ENCODE results near the gene IFI35. TPM values are rescaled to one million over a fixed set of nuclear protein-coding genes. Genes with fewer than 3 reads are reported as not detected.

Gene IFI35
- polyA plus RNA-seq, 1 of the 3 experiments (the other 2 are of a cell fraction): 17.6 TPM

- no peaks in the 10 kb centered on the region for H3K9me2 ChIP-seq
- H3K36me3 ChIP-seq (replicated peaks in 1 of 2; ENCODE audit: control insufficient read depth in 1 of 2, insufficient read depth in 2 of 2, low read length in 1 of 2): peaks cover 4 to 13% of the 10 kb centered on the region in 2 experiments
- peak overlapping the region; percentile 90 for H2AFZ ChIP-seq (ENCODE audit: low read depth)
- H3K79me2 ChIP-seq (ENCODE audit: insufficient read depth): peaks cover 56% of the 10 kb centered on the region
- H3K4me1 ChIP-seq (ENCODE audit: control insufficient read depth in 1 of 2, insufficient read depth in 2 of 2, low read depth in 1 of 2, low read length in 1 of 2): peaks cover 10 to 12% of the 10 kb centered on the region in 2 experiments; a peak in 2 of 4 replicates
- no peak for TF ChIP-seq CHD2 (IDR thresholded peaks at IDR 0.05; ENCODE audit: low read length, partially characterized antibody)
- 0 out of 2 replicates have a peak, but pooled peaks have one; percentile 13 for TF ChIP-seq RAD21 (IDR thresholded peaks at IDR 0.05; ENCODE audit: low read length)
- 0 out of 2 replicates have a peak, but pooled peaks have one; percentile 16 for TF ChIP-seq MAX (IDR thresholded peaks at IDR 0.05; ENCODE audit: low read depth)
- 0 out of 2 replicates have a peak, but pooled peaks have one; percentile 19 for TF ChIP-seq NRF1 (IDR thresholded peaks at IDR 0.05; ENCODE audit: low read depth, low read length)
- DNase-seq: peak; percentile 65
- H3K27me3 ChIP-seq (ENCODE audit: insufficient read depth): no peaks in the 10 kb centered on the region
- H3K4me3 ChIP-seq (ENCODE audit: low read depth in 2 of 2, low read length in 1 of 2): peak overlapping the region; percentile 71 to 97
- no peaks in the 10 kb centered on the region for H3K9me3 ChIP-seq
- peaks cover 8% of the 10 kb centered on the region for H3F3A ChIP-seq (replicated peaks; ENCODE audit: insufficient read depth)
- 2% methylated on average over 28 of the region's 67 CpGs for WGBS (ENCODE audit: low lambda C conversion rate)
- peaks cover 5% of the 10 kb centered on the region; the same call in 1 of the 2 replicates for H4K20me1 ChIP-seq (ENCODE audit: insufficient read depth)
- H3K27ac ChIP-seq (ENCODE audit: low read depth in 2 of 2, low read length in 1 of 2): peak overlapping the region; percentile 69 to 87
- ChIA-PET POLR2A (interaction anchor here (1.8 kb wide), 1 partner anchor 17 kb away, joined by 11 read pairs; the partner anchor contains the start of gene RPL27), CTCF (no interaction called here)
- H3K4me2 ChIP-seq: peak overlapping the region; percentile 81
- H3K9ac ChIP-seq: peak overlapping the region; percentile 81
Observed at GRCh38 chr17:42980766-42981397, 25.7 kb upstream of the IFI35 start.

- H3K9me2 ChIP-seq: no peaks in the 10 kb centered on the region
- no peak overlapping the region for H3K9ac ChIP-seq
- H3K9me3 ChIP-seq: no peaks in the 10 kb centered on the region
- H3K36me3 ChIP-seq (replicated peaks in 1 of 2; ENCODE audit: control insufficient read depth in 1 of 2, insufficient read depth in 2 of 2, low read length in 1 of 2): peaks cover 11 to 23% of the 10 kb centered on the region in 2 experiments
- POLR2A ChIA-PET: interaction anchor here (1.5 kb wide), 1 partner anchor 16 kb away, joined by 4 read pairs; the partner anchor contains the start of gene RPL27
- peaks cover 5% of the 10 kb centered on the region; the same call in 1 of the 2 replicates for H4K20me1 ChIP-seq (ENCODE audit: insufficient read depth)
- no peak overlapping the region; a peak in 1 of 4 replicates for H3K4me3 ChIP-seq (ENCODE audit: low read depth in 2 of 2, low read length in 1 of 2)
- H3K27me3 ChIP-seq (ENCODE audit: insufficient read depth): no peaks in the 10 kb centered on the region
- H3K4me1 ChIP-seq (ENCODE audit: control insufficient read depth in 1 of 2, insufficient read depth in 2 of 2, low read depth in 1 of 2, low read length in 1 of 2): peaks cover 10 to 12% of the 10 kb centered on the region in 2 experiments; a peak in 2 of 4 replicates
- no peak for DNase-seq
- peaks cover 66% of the 10 kb centered on the region for H3K79me2 ChIP-seq (ENCODE audit: insufficient read depth)
- no peak overlapping the region for H2AFZ ChIP-seq (ENCODE audit: low read depth)
- H3K27ac ChIP-seq (ENCODE audit: low read depth in 2 of 2, low read length in 1 of 2): no peak overlapping the region
- H3F3A ChIP-seq (replicated peaks; ENCODE audit: insufficient read depth): peaks cover 8% of the 10 kb centered on the region
- H3K4me2 ChIP-seq: peak overlapping the region; percentile 81
- TF ChIP-seq EP300 (IDR thresholded peaks at IDR 0.05; ENCODE audit: borderline replicate concordance in 1 of 2, low read depth in 1 of 2, low read length in 1 of 2): no peak
- no peak for TF ChIP-seq IRF3 (IDR thresholded peaks at IDR 0.05; ENCODE audit: low read depth, low read length)
- TF ChIP-seq USF1 (IDR thresholded peaks at IDR 0.05; ENCODE audit: borderline replicate concordance, low read depth): no peak
- TF ChIP-seq NRF1 (IDR thresholded peaks at IDR 0.05; ENCODE audit: low read depth, low read length): no peak
- TF ChIP-seq JUND (IDR thresholded peaks at IDR 0.05): no peak
- no peak for TF ChIP-seq SIN3A (IDR thresholded peaks at IDR 0.05; ENCODE audit: borderline replicate concordance, low read depth, low read length)
- no peak for TF ChIP-seq ELF1 (IDR thresholded peaks at IDR 0.05)
- TF ChIP-seq FOSL2 (IDR thresholded peaks at IDR 0.05; ENCODE audit: borderline replicate concordance, low read depth): no peak
- no peak for TF ChIP-seq TAF1 (IDR thresholded peaks at IDR 0.05; ENCODE audit: borderline replicate concordance, low read depth, low read length)
- TF ChIP-seq PBX3 (IDR thresholded peaks at IDR 0.05): no peak
- CTCF ChIA-PET: no interaction called here
Observed at GRCh38 chr17:42982266-42982665, 24.3 kb upstream of the IFI35 start.

Measured in SK-N-SH (cell line).